C4-2B (cell line): ENCODE measurements around the gene SEMA3C.

Experiments used
- H3K27ac ChIP-seq: fragments of 450-650 bp; 2 replicates; pipeline ENCODE4 v1.5.1; 2017
- CTCF ChIP-seq: fragments of 450-650 bp; conservative IDR thresholded peaks from 2 replicates; pipeline ENCODE4 v1.5.1; 2017; ENCODE audit warnings: mild to moderate bottlenecking
- ZFX ChIP-seq: fragments of 450-650 bp; IDR thresholded peaks from 2 replicates; pipeline ENCODE4 v1.6.1; 2017

SEMA3C gene

DNA sequence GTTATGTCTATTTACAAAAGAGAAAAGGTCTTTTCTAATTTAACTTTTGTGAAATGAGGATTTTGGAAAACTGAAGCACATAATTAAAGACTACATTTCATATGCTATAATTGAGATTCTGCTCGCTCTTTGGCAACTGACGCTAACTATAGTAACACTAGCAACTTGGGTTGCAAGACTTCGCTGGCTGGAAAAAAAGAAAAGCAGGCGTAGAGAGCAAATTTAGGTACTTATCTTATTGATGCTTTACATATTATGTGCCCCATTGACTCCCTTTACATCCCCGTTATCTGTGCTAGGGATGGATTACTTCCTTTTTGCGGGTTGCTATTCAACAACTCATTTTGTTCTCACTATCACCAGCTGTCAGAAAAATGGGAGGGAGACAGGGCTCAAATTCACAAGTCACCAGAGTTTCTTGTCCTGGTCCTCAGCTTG, 10.5 kb downstream of the SEMA3C start:
- TF ChIP-seq ZFX (no peak), CTCF (no peak)
- H3K27ac ChIP-seq: no peak overlapping the region

DNA sequence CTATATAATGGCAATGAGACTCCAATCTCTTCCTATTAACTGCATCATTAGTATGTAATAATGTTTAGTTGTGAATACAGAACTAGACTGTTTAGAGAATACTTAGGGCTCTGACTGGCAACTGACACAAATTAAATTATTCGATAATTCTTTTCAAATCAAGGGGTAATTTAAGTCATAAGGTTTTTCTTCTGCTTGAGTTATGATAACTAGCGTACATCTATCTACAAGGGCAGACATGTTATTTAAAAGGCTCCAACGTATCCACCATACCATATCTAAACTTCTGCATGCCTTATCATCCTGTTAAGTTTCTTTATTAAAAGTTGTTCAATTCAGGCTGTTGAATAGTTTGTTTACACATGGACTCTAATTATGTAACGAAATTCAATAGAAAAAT, 11.2 kb downstream of the SEMA3C start:
- H3K27ac ChIP-seq: no peak overlapping the region

DNA sequence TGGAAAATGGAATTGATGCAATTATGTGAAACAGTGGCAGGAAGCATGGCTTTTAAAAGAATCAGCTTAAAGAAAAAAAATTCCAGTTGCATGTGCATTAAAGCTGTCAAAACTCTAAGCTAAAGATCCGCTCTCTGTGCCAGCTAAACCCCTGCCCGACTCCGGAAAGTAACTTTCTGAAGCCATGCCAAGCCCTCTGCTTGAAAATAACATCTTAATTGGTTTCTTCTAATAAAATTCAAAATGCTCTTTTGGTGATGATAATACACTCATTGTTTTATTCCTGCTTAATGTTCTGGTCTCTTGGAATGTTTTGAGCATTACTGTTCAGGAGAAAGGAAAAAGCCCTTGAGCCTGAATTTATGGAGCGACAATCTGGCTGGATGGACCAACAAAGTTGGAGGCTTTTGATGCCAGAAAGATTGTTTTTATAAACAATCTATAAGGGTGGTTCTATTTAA, 11.7 kb downstream of the SEMA3C start:
- H3K27ac ChIP-seq: no peak overlapping the region
- TF ChIP-seq ZFX: no peak
- no peak for TF ChIP-seq CTCF

More for the DNA sequence above, 11.2 kb downstream of the SEMA3C start:
- TF ChIP-seq CTCF: no peak
- TF ChIP-seq ZFX: no peak

DNA sequence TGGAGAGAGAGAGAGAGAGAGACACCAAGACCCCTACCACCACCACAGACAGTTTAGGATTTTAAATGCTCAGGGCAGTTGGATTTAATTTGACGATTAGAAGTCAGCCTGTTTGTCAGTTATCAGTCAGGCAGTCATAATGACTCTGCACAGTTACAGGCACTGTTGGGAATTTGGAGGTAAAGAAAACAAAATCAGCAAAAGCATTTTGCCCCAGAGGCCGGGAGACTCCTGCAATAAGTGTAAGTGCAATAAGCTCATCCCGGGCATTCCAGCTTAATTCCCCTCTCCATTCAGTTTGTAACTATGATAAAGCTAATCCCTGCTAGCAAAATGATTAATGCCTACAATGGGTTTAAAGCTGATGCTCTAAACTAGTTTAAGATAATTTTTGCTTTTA, 13.5 kb downstream of the SEMA3C start:
- no peak overlapping the region for H3K27ac ChIP-seq
- TF ChIP-seq CTCF (no peak), ZFX (no peak)

DNA sequence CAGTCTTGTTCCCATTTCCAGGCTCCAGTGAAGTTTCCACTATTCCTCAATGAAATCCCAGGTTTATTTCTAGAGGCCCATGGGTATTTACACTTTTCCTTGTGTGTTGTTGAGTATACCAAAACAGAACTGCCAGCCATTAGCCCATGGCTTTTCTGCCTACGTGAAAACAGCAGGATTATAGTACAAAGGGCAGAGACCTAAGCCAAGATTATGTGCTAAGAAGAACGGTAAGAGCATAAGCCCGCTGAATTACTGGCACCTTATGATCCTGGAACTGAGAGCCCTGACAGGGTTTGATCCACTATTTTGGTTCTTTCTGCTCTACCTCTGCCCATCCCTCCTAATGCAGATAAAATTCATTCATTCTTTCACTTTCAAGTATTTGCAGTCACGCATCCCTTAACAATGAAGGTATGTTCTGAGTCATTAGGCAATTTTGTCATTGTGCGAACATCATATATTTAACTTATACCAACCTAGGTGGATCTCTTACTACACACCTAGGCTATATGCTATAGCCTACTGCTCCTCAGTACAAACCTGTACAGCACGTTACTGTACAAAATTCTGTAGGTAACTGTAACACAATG, 16.0 kb downstream of the SEMA3C start:
- H3K27ac ChIP-seq: no peak overlapping the region
- TF ChIP-seq ZFX: no peak
- no peak for TF ChIP-seq CTCF

DNA sequence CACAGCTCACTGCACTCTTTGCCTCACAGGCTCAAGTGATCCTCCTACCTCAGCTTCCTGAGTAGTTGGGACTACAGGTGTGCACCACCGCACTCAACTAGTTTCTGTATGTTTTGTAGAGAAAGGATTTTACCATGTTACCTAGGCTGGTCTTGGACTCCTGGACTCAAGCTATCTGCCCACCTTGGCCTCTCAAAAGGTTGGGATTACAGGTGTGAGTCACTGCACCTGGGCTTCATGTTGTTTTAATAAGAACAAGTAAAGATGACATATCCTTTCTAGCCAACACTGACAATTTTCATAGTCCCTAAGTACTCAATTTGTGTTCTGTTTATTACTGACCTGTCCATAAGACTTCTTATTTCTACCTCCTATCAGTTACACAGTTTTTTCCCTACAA, 16.8 kb downstream of the SEMA3C start:
- H3K27ac ChIP-seq: no peak overlapping the region
- TF ChIP-seq CTCF (no peak), ZFX (no peak)

DNA sequence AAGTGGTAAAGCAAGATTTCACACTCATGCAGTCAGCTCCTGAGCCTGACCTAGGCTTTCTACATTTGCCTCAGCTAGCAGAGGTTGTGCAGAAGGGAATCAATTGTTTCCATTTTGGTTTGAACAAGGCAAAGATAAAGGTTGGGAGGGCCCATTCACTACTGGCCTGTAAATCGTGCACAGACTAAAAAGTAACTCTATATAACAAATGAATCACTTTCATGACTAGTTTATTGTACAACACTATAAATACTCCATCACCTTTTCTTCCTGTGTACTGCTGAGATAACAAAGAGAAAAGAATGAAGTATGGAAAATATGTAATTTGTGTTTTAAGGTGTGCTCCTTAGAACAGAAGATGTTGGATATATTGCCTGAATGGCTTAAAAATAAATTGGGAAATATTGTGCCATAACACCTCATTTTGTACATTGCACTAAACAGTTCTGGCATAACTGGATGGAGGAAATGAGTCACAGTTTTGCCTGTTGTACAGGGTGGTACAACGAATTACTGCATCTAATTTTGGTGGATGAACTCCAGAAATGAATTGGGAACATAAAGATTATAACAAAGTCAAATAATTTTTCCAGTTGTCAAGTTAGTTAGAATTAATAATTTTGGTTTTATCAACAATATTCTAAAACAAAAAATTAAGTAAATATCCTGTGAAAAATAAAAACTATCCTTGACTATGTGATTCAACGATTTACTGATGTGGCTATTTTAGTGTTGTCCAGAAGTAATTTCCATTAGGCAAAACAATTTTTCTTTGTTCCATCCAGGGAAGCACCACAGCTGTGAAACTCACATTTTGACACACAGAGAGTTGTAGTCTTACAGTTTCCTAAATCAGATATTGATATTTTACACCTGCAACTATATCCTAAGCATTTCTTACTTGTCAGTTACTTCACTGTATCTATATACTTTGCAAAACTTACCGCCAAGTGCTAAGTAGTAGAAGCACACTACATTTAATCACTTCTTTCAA, 18.0 kb downstream of the SEMA3C start:
- H3K27ac ChIP-seq: no peak overlapping the region
- TF ChIP-seq CTCF (no peak), ZFX (no peak)
